WTC11 (cell line): Measurements from ENCODE around the gene SLC29A3.

Experiments
- ATF3 ChIP-seq: sonication (generic); formaldehyde crosslinking; conservative IDR thresholded peaks from 2 replicates; pipeline ENCODE4 v1.8.1; 2022; ENCODE audit warnings: mild to moderate bottlenecking, missing genetic modification reagents
- CBFB ChIP-seq: sonication (generic); formaldehyde crosslinking; IDR thresholded peaks from 2 replicates; pipeline ENCODE4 v1.8.1; 2022; ENCODE audit warnings: mild to moderate bottlenecking, low read depth, missing genetic modification reagents
- CTCF ChIP-seq: fragments of 200-600 bp; IDR thresholded peaks from 2 replicates; pipeline ENCODE4 v1.8.0; 2022; ENCODE audit warnings: antibody characterized with exemption
- E2F1 ChIP-seq: sonication (generic); formaldehyde crosslinking; IDR thresholded peaks from 2 replicates; pipeline ENCODE4 v1.8.0; 2022; ENCODE audit warnings: mild to moderate bottlenecking, missing genetic modification reagents
- MAX ChIP-seq: sonication (generic); formaldehyde crosslinking; IDR thresholded peaks from 2 replicates; pipeline ENCODE4 v1.8.0; 2022; ENCODE audit warnings: mild to moderate bottlenecking, missing genetic modification reagents
- NR1H2 ChIP-seq: sonication (generic); formaldehyde crosslinking; IDR thresholded peaks from 2 replicates; pipeline ENCODE4 v1.9.0; 2021; ENCODE audit warnings: mild to moderate bottlenecking, moderate library complexity, missing genetic modification reagents
- NR3C1 ChIP-seq: sonication (generic); formaldehyde crosslinking; conservative IDR thresholded peaks from 2 replicates; pipeline ENCODE4 v1.8.1; 2023; ENCODE audit warnings: low read depth, mild to moderate bottlenecking, missing genetic modification reagents
- SP1 ChIP-seq: sonication (generic); formaldehyde crosslinking; conservative IDR thresholded peaks from 2 replicates; pipeline ENCODE4 v1.8.1; 2022; ENCODE audit warnings: missing genetic modification reagents
- USF1 ChIP-seq: sonication (generic); formaldehyde crosslinking; IDR thresholded peaks from 2 replicates; pipeline ENCODE4 v1.8.0; 2022; ENCODE audit warnings: mild to moderate bottlenecking, missing genetic modification reagents
- ZNF317 ChIP-seq: sonication (generic); formaldehyde crosslinking; IDR thresholded peaks from 2 replicates; pipeline ENCODE4 v1.8.1; 2023; ENCODE audit warnings: low read depth, mild to moderate bottlenecking, moderate library complexity, missing genetic modification reagents, borderline replicate concordance
- ZNF416 ChIP-seq: fragments of 250-450 bp; sonication (Bioruptor Pico); IDR thresholded peaks from 2 replicates; pipeline ENCODE4 v1.9.0; 2021; ENCODE audit warnings: mild to moderate bottlenecking, inconsistent platforms
- TF ChIP-seq, protein P1 (sequence below): sonication (generic); formaldehyde crosslinking; IDR thresholded peaks from 2 replicates; pipeline ENCODE4 v1.8.1; 2022; ENCODE audit warnings: missing genetic modification reagents, borderline replicate concordance
- TF ChIP-seq, protein P2 (sequence below): sonication (generic); formaldehyde crosslinking; conservative IDR thresholded peaks from 2 replicates; pipeline ENCODE4 v1.8.1; 2023; ENCODE audit warnings: mild to moderate bottlenecking, low read depth, missing genetic modification reagents, moderate library complexity

GRCh38 chr10:71360735-71361134 lies 41.7 kb downstream of the SLC29A3 start:
- TF ChIP-seq, protein P1, sequence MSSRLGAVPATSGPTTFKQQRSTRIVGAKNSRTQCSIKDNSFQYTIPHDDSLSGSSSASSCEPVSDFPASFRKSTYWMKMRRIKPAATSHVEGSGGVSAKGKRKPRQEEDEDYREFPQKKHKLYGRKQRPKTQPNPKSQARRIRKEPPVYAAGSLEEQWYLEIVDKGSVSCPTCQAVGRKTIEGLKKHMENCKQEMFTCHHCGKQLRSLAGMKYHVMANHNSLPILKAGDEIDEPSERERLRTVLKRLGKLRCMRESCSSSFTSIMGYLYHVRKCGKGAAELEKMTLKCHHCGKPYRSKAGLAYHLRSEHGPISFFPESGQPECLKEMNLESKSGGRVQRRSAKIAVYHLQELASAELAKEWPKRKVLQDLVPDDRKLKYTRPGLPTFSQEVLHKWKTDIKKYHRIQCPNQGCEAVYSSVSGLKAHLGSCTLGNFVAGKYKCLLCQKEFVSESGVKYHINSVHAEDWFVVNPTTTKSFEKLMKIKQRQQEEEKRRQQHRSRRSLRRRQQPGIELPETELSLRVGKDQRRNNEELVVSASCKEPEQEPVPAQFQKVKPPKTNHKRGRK (CRISPR knock-in tag) = no peak
- TF ChIP-seq NR1H2 (CRISPR knock-in tag) (no peak), CTCF (no peak), CBFB (no peak), ATF3 (CRISPR knock-in tag) (no peak), SP1 (CRISPR knock-in tag) (no peak), E2F1 (CRISPR knock-in tag) (no peak), NR3C1 (CRISPR knock-in tag) (no peak), ZNF317 (no peak), ZNF416 (CRISPR knock-in tag) (no peak), USF1 (CRISPR knock-in tag) (no peak), MAX (CRISPR knock-in tag) (no peak)
- TF ChIP-seq, protein P2, sequence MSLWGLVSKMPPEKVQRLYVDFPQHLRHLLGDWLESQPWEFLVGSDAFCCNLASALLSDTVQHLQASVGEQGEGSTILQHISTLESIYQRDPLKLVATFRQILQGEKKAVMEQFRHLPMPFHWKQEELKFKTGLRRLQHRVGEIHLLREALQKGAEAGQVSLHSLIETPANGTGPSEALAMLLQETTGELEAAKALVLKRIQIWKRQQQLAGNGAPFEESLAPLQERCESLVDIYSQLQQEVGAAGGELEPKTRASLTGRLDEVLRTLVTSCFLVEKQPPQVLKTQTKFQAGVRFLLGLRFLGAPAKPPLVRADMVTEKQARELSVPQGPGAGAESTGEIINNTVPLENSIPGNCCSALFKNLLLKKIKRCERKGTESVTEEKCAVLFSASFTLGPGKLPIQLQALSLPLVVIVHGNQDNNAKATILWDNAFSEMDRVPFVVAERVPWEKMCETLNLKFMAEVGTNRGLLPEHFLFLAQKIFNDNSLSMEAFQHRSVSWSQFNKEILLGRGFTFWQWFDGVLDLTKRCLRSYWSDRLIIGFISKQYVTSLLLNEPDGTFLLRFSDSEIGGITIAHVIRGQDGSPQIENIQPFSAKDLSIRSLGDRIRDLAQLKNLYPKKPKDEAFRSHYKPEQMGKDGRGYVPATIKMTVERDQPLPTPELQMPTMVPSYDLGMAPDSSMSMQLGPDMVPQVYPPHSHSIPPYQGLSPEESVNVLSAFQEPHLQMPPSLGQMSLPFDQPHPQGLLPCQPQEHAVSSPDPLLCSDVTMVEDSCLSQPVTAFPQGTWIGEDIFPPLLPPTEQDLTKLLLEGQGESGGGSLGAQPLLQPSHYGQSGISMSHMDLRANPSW (CRISPR knock-in tag) = no peak
